ENCODE results near the gene HDAC11.

GRCh38 chr3:13501958-13502790 lies 22.1 kb downstream of the HDAC11 start:
- TF ChIP-seq CTCF (conservative IDR thresholded peaks at IDR 0.05; ENCODE audit: low read depth, low read length) (no peak), EZH2 (IDR thresholded peaks at IDR 0.05; ENCODE audit: borderline replicate concordance, low read depth, low read length, poor library complexity, severe bottlenecking) (no peak)
